GM21515 (cell line): ENCODE data around the gene TEX2.

Source experiments
- ATAC-seq: cut with Tn5 transposase; IDR thresholded peaks from one replicate; pipeline ENCODE4 v1.9.1; 2021; ENCODE audit not compliant: unreplicated experiment

Gene TEX2

GRCh38 chr17:64124609-64125008 is 138.5 kb downstream of the TEX2 start:
- ATAC-seq: no peak

- no peak for ATAC-seq
These were observed 139.9 kb downstream of the TEX2 start for GRCh38 chr17:64123114-64123513.

- ATAC-seq: peak; percentile 77
These were observed 141.9 kb downstream of the TEX2 start for GRCh38 chr17:64120972-64121786.

- no peak for ATAC-seq
These were observed 142.8 kb downstream of the TEX2 start for GRCh38 chr17:64120159-64120810.

GRCh38 chr17:64117981-64118979 is 144.8 kb downstream of the TEX2 start:
- ATAC-seq: no peak

- ATAC-seq: no peak
These were observed 147.1 kb downstream of the TEX2 start for GRCh38 chr17:64115822-64116534.

GRCh38 chr17:64115043-64115698 is 147.9 kb downstream of the TEX2 start:
- no peak for ATAC-seq

- ATAC-seq: no peak
These were observed 150.1 kb downstream of the TEX2 start for GRCh38 chr17:64113006-64113405.

- no peak for ATAC-seq
These were observed 151.2 kb downstream of the TEX2 start for GRCh38 chr17:64111831-64112230.

- no peak for ATAC-seq
These were observed 152.5 kb downstream of the TEX2 start for GRCh38 chr17:64110379-64111152.

- no peak for ATAC-seq
These were observed 153.7 kb downstream of the TEX2 start for GRCh38 chr17:64109400-64109799.

- ATAC-seq: no peak
These were observed 155.4 kb downstream of the TEX2 start for GRCh38 chr17:64107500-64108236.

GRCh38 chr17:64106918-64107317 is 156.1 kb downstream of the TEX2 start:
- ATAC-seq: no peak

- ATAC-seq: no peak
These were observed 159.4 kb downstream of the TEX2 start for GRCh38 chr17:64103391-64104364.

GRCh38 chr17:64102627-64103390 is 160.3 kb downstream of the TEX2 start:
- ATAC-seq: no peak

- ATAC-seq: no peak
These were observed 163.5 kb downstream of the TEX2 start for GRCh38 chr17:64099543-64099942.
